Stimulated activated CD8-positive, alpha-beta memory T cell treated with anti-CD3 and anti-CD28 coated beads, Interleukin-7, amount 100 ng/mL, for 48 hours (primary cell): ENCODE results near the gene GCG.

ENCODE experiments used
- DNase-seq, 2 donors: peaks; one replicate each; pipeline ENCODE4 v3.0.0-alpha.2; 2020; ENCODE audit warnings: low read depth in 1 of 2; ENCODE audit errors: extremely low read depth in 1 of 2

Gene GCG

GRCh38 chr2:162152147-162152546 lies at the start of gene GCG:
TSS of gene GCG (minus strand) at chr2:162152247. CDS start at chr2:162149178, 3,069 bp downstream.
- no peak for DNase-seq

- DNase-seq = no peak
Measured at GRCh38 chr2:162200636-162201035, 48.6 kb upstream of the GCG start.

- no peak for DNase-seq
Measured at GRCh38 chr2:162199913-162200312, 47.9 kb upstream of the GCG start.

- DNase-seq = no peak
Measured at GRCh38 chr2:162198239-162198638, 46.2 kb upstream of the GCG start.

GRCh38 chr2:162197069-162197825 lies 45.2 kb upstream of the GCG start:
- DNase-seq = no peak

GRCh38 chr2:162196638-162197037 lies 44.6 kb upstream of the GCG start:
- no peak for DNase-seq

- DNase-seq = no peak
Measured at GRCh38 chr2:162188451-162188850, 36.4 kb upstream of the GCG start.

GRCh38 chr2:162185541-162186232 lies 33.6 kb upstream of the GCG start:
- DNase-seq = no peak

GRCh38 chr2:162184821-162185450 lies 32.9 kb upstream of the GCG start:
- no peak for DNase-seq

- no peak for DNase-seq
Measured at GRCh38 chr2:162184359-162184758, 32.3 kb upstream of the GCG start.

- no peak for DNase-seq
Measured at GRCh38 chr2:162182395-162182794, 30.3 kb upstream of the GCG start.

GRCh38 chr2:162177301-162177700 lies 25.3 kb upstream of the GCG start:
- no peak for DNase-seq

- no peak for DNase-seq
Measured at GRCh38 chr2:162175714-162176113, 23.7 kb upstream of the GCG start.

GRCh38 chr2:162174746-162175145 lies 22.7 kb upstream of the GCG start:
- DNase-seq = no peak

- no peak for DNase-seq
Measured at GRCh38 chr2:162172802-162173370, 20.8 kb upstream of the GCG start.

GRCh38 chr2:162166745-162167144 lies 14.7 kb upstream of the GCG start:
- DNase-seq = no peak

- no peak for DNase-seq
Measured at GRCh38 chr2:162166174-162166573, 14.1 kb upstream of the GCG start.

- no peak for DNase-seq
Measured at GRCh38 chr2:162164802-162165201, 12.8 kb upstream of the GCG start.

- DNase-seq = no peak
Measured at GRCh38 chr2:162159446-162159845, 7.4 kb upstream of the GCG start.

- no peak for DNase-seq
Measured at GRCh38 chr2:162156149-162156548, 4.1 kb upstream of the GCG start.

- no peak for DNase-seq
Measured at GRCh38 chr2:162155093-162155492, 3.0 kb upstream of the GCG start.
